ENCODE results near the gene BCL2.

- TF ChIP-seq CTCF (conservative IDR thresholded peaks at IDR 0.05), result no peak
- no peak for TF ChIP-seq ZFX (IDR thresholded peaks at IDR 0.05)
Measured at GRCh38 chr18:63131959-63132818, 187.4 kb downstream of the BCL2 start.

Data from C4-2B (cell line).